H1 (cell line): ENCODE results near the gene PRSS21. TPM values are rescaled to one million over a fixed set of nuclear protein-coding genes. Genes with fewer than 3 reads are reported as not detected.

ENCODE experiments used
- CTCF ChIA-PET: fragments of 300-600 bp; sonication (Branson Sonifier 250); formaldehyde crosslinking; loops from one replicate; lab custom pipeline; 2021; ENCODE audit not compliant: partially characterized antibody; lab: Charles Lee
- POLR2A ChIA-PET: fragments of 300-600 bp; sonication (Branson Sonifier 250); formaldehyde crosslinking; loops from one replicate; lab custom pipeline; 2021; ENCODE audit warnings: inconsistent platforms; ENCODE audit not compliant: partially characterized antibody; lab: Charles Lee
- DNase-seq, 2 experiments: peaks; one replicate each; pipeline versions ENCODE4 v3.0.0 to v3.0.0-alpha.2; 2010 to 2022; ENCODE audit warnings: low spot score in 2 of 2, low read depth in 1 of 2, mixed read lengths in 1 of 2
- FAIRE-seq: peaks from 2 replicates; lab custom pipeline; 2011; peaks lifted over from hg19 to GRCh38; lab: Jason Lieb, UNC
- H2AFZ ChIP-seq: 2 replicates; pipeline ENCODE4 v1.8.1; 2012; ENCODE audit warnings: low read length, inconsistent platforms
- H2AK5ac ChIP-seq: 2 replicates; pipeline ENCODE4 v1.6.1; 2013; ENCODE audit warnings: low read depth, low read length
- H2BK120ac ChIP-seq: replicated peaks from 2 replicates; pipeline ENCODE3; 2013; ENCODE audit warnings: low read depth, low read length, inconsistent platforms
- H2BK12ac ChIP-seq: 2 replicates; pipeline ENCODE4 v1.6.1; 2013; ENCODE audit warnings: low read depth, low read length
- H2BK15ac ChIP-seq: 2 replicates; pipeline ENCODE4 v1.6.1; 2013; ENCODE audit warnings: low read length
- H2BK20ac ChIP-seq: 2 replicates; pipeline ENCODE4 v1.6.1; 2013; ENCODE audit warnings: low read length
- H2BK5ac ChIP-seq: 2 replicates; pipeline ENCODE4 v1.6.1; 2013; ENCODE audit warnings: low read depth, low read length
- H3K14ac ChIP-seq: 2 replicates; pipeline ENCODE4 v1.6.1; 2013; ENCODE audit warnings: inconsistent platforms; ENCODE audit not compliant: insufficient read length
- H3K18ac ChIP-seq: 2 replicates; pipeline ENCODE4 v1.6.1; 2013; ENCODE audit warnings: low read length; ENCODE audit errors: extremely low read depth
- H3K23ac ChIP-seq: 2 replicates; pipeline ENCODE4 v1.6.1; 2013; ENCODE audit warnings: inconsistent platforms; ENCODE audit not compliant: insufficient read length
- H3K23me2 ChIP-seq: 2 replicates; pipeline ENCODE4 v1.6.1; 2013; ENCODE audit warnings: low read depth, low read length
- H3K27ac ChIP-seq: 2 replicates; pipeline ENCODE4 v1.6.1; 2011; ENCODE audit warnings: low read depth, low read length, inconsistent platforms
- H3K27me3 ChIP-seq, 4 experiments: replicated peaks in 1 of 4; 1 replicate in 1 of 4; 2 replicates in 3 of 4; pipeline versions ENCODE4 v1.6.1 to v1.8.1; 2011 to 2013; ENCODE audit warnings: low read length in 3 of 4, mild to moderate bottlenecking in 3 of 4, inconsistent platforms in 2 of 4, mixed read lengths in 2 of 4, moderate library complexity in 1 of 4; ENCODE audit not compliant: control insufficient read depth in 3 of 4, insufficient read depth in 3 of 4; ENCODE audit errors: extremely low read depth in 1 of 4
- H3K36me3 ChIP-seq, 4 experiments: 2 replicates each; pipeline versions ENCODE4 v1.6.1 to v1.8.1; 2011 to 2013; ENCODE audit warnings: mild to moderate bottlenecking in 4 of 4, low read length in 3 of 4, moderate library complexity in 2 of 4, control low read depth in 1 of 4, inconsistent platforms in 1 of 4; ENCODE audit not compliant: insufficient read depth in 4 of 4, control insufficient read depth in 2 of 4
- H3K4ac ChIP-seq: replicated peaks from 2 replicates; pipeline ENCODE3; 2013; ENCODE audit warnings: low read length, low read depth, mixed read lengths, inconsistent platforms; ENCODE audit not compliant: insufficient read length
- H3K4me1 ChIP-seq, 4 experiments: replicated peaks in 1 of 4; 1 replicate in 1 of 4; 2 replicates in 3 of 4; pipeline versions ENCODE4 v1.6.1 to v1.8.1; 2011 to 2013; ENCODE audit warnings: low read length in 3 of 4, inconsistent platforms in 2 of 4, mixed read lengths in 1 of 4; ENCODE audit not compliant: insufficient read depth in 4 of 4, control insufficient read depth in 3 of 4
- H3K4me2 ChIP-seq, 2 experiments: 2 replicates each; pipeline versions ENCODE4 v1.6.1 to v1.8.1; 2011 to 2013; ENCODE audit warnings: low read depth in 2 of 2, low read length in 2 of 2, control low read depth in 1 of 2, inconsistent platforms in 1 of 2, mild to moderate bottlenecking in 1 of 2; ENCODE audit not compliant: insufficient read depth in 1 of 2
- H3K4me3 ChIP-seq, 4 experiments: fragments of 200-600, 300-600 bp in 1 of 4; sonication (generic), shearing (Covaris generic), sonication (Bioruptor Twin) in 1 of 4; 2 replicates each; pipeline versions ENCODE4 v1.5.1 to v1.8.1; 2011 to 2016; ENCODE audit warnings: low read length in 4 of 4, low read depth in 3 of 4, control low read depth in 2 of 4, inconsistent platforms in 2 of 4, mild to moderate bottlenecking in 2 of 4, mixed read lengths in 1 of 4, moderate library complexity in 1 of 4; ENCODE audit not compliant: insufficient read depth in 2 of 4; ENCODE audit errors: extremely low read depth in 1 of 4
- H3K56ac ChIP-seq: replicated peaks from 2 replicates; pipeline ENCODE3; 2013; ENCODE audit warnings: low read depth, mild to moderate bottlenecking, mixed read lengths, low read length, inconsistent platforms; ENCODE audit not compliant: insufficient read length
- H3K79me1 ChIP-seq: 2 replicates; pipeline ENCODE4 v1.6.1; 2013; ENCODE audit warnings: low read depth, low read length, control low read depth
- H3K79me2 ChIP-seq, 2 experiments: 2 replicates each; pipeline versions ENCODE4 v1.6.1 to v1.8.1; 2012 to 2013; ENCODE audit warnings: low read length in 2 of 2, mild to moderate bottlenecking in 2 of 2, inconsistent platforms in 1 of 2; ENCODE audit not compliant: insufficient read depth in 2 of 2, control insufficient read depth in 1 of 2
- H3K9ac ChIP-seq, 4 experiments: replicated peaks in 1 of 4; 1 replicate in 1 of 4; 2 replicates in 3 of 4; pipeline versions ENCODE4 v1.6.1 to v1.8.1; 2011 to 2013; ENCODE audit warnings: low read depth in 3 of 4, low read length in 3 of 4, control low read depth in 2 of 4, mild to moderate bottlenecking in 2 of 4, moderate library complexity in 2 of 4, inconsistent platforms in 1 of 4; ENCODE audit errors: extremely low read depth in 1 of 4
- H3K9me3 ChIP-seq, 2 experiments: 2 replicates each; pipeline versions ENCODE4 v1.6.1 to v1.8.1; 2012 to 2013; ENCODE audit warnings: mild to moderate bottlenecking in 2 of 2, moderate library complexity in 2 of 2, control low read depth in 1 of 2, inconsistent platforms in 1 of 2, low read depth in 1 of 2, low read length in 1 of 2, mixed read lengths in 1 of 2; ENCODE audit not compliant: insufficient read depth in 2 of 2
- H4K20me1 ChIP-seq, 2 experiments: replicated peaks in 1 of 2; 2 replicates each; pipeline versions ENCODE3 to v1.8.1; 2011 to 2013; ENCODE audit warnings: inconsistent platforms in 2 of 2, low read length in 2 of 2, mild to moderate bottlenecking in 1 of 2; ENCODE audit not compliant: insufficient read depth in 2 of 2, control insufficient read depth in 1 of 2
- H4K5ac ChIP-seq: 2 replicates; pipeline ENCODE4 v1.6.1; 2013; ENCODE audit warnings: low read length, low read depth, mixed read lengths, inconsistent platforms; ENCODE audit not compliant: insufficient read length
- H4K8ac ChIP-seq: 2 replicates; pipeline ENCODE4 v1.8.0; 2013; ENCODE audit warnings: mild to moderate bottlenecking, moderate library complexity, low read length, inconsistent platforms; ENCODE audit not compliant: insufficient read depth; ENCODE audit errors: extremely low read depth
- H4K91ac ChIP-seq: replicated peaks from 2 replicates; pipeline ENCODE3; 2013; ENCODE audit warnings: low read length, mixed read lengths, inconsistent platforms; ENCODE audit not compliant: insufficient read length
- BRCA1 ChIP-seq: IDR thresholded peaks from 2 replicates; pipeline ENCODE4 v1.6.1; 2012; ENCODE audit warnings: low read depth, low read length, improper control_type of control experiment
- CHD2 ChIP-seq: IDR thresholded peaks from 2 replicates; pipeline ENCODE4 v1.6.1; 2012; ENCODE audit warnings: low read length, improper control_type of control experiment
- CREB1 ChIP-seq: IDR thresholded peaks from 2 replicates; pipeline ENCODE4 v1.6.1; 2012; ENCODE audit warnings: inconsistent platforms
- FOSL1 ChIP-seq: IDR thresholded peaks from 2 replicates; pipeline ENCODE4 v1.6.1; 2011; ENCODE audit warnings: mild to moderate bottlenecking, low read depth, low read length, moderate library complexity; ENCODE audit not compliant: insufficient read depth
- GABPA ChIP-seq: IDR thresholded peaks from 2 replicates; pipeline ENCODE4 v1.6.1; 2011; ENCODE audit warnings: mild to moderate bottlenecking, low read length, moderate library complexity, borderline replicate concordance; ENCODE audit not compliant: insufficient read depth
- HDAC2 ChIP-seq, 2 experiments: fragments of 300-600 bp in 1 of 2; sonication (generic) in 1 of 2; IDR thresholded peaks; 2 replicates each; pipeline ENCODE4 v1.6.1; 2011 to 2012; ENCODE audit warnings: low read depth in 2 of 2, low read length in 2 of 2, mild to moderate bottlenecking in 2 of 2, moderate library complexity in 2 of 2, borderline replicate concordance in 1 of 2, inconsistent platforms in 1 of 2
- KDM1A ChIP-seq: fragments of 200-600, 300-600 bp; sonication (generic); IDR thresholded peaks from 2 replicates; pipeline ENCODE4 v1.7.1; 2016; ENCODE audit warnings: mild to moderate bottlenecking, low read length, borderline replicate concordance
- NRF1 ChIP-seq: IDR thresholded peaks from 2 replicates; pipeline ENCODE4 v1.6.1; 2011; ENCODE audit warnings: mild to moderate bottlenecking, low read depth, low read length, improper control_type of control experiment
- RXRA ChIP-seq: IDR thresholded peaks from 2 replicates; pipeline ENCODE4 v1.6.1; 2011; ENCODE audit warnings: low read depth, mild to moderate bottlenecking, low read length, moderate library complexity; ENCODE audit not compliant: insufficient read depth
- SRF ChIP-seq: IDR thresholded peaks from 2 replicates; pipeline ENCODE4 v1.6.1; 2011; ENCODE audit warnings: mild to moderate bottlenecking, low read depth, low read length, moderate library complexity
- USF2 ChIP-seq: IDR thresholded peaks from 2 replicates; pipeline ENCODE4 v1.6.1; 2011; ENCODE audit warnings: low read length, improper control_type of control experiment
- WGBS, 2 experiments: shearing (Covaris generic) in 1 of 2; methylation state at CpG; one replicate each; pipeline versions ENCODE4 v1.1.6 to v1.1.7; 2013 to 2015; ENCODE audit warnings: low lambda C conversion rate in 2 of 2, mixed read lengths in 2 of 2, inconsistent platforms in 1 of 2, low coverage in 1 of 2, missing lambda C conversion rate in 1 of 2; ENCODE audit not compliant: insufficient replicate concordance in 2 of 2, insufficient coverage in 1 of 2, insufficient read length in 1 of 2; ENCODE audit errors: extremely low coverage in 1 of 2, missing lambda C conversion rate in 1 of 2; 5-methylcytosine and 5-hydroxymethylcytosine counted together
- polyA plus RNA-seq, 7 experiments: library from polyadenylated mRNA; depleted of rRNA in 3 of 7; stranded (reverse) in 5 of 7; unstranded in 2 of 7; fragments of >200 nt in 5 of 7; fragments of 200-250 nt in 2 of 7; gene quantifications; 1 replicate in 5 of 7; 2 replicates in 1 of 7; 4 replicates in 1 of 7; pipeline versions ENCODE4 v1.2.1 to v1.2.3, GENCODE V29; 2011 to 2013; ENCODE audit warnings: missing spikeins in 2 of 7, mixed read lengths in 2 of 7
- total RNA-seq: library from RNA; stranded (reverse); fragmentation: NEBNext Ultra II Directional; extraction: Animal tissue kit (Norgen Biotek cat#: 25700); gene quantifications from 2 replicates; pipeline ENCODE4 v1.2.1, GENCODE V29; 2021

PRSS21 gene
- total and polyA plus RNA-seq, 2 of the 8 experiments (the other 6 are each of a cell fraction or from before 2014, with no cell fraction given) = 0.76 to 1.0 TPM

- peaks cover 0 to 3% (median 0%) of the 10 kb centered on the region in 4 experiments; a peak in 2 of 7 replicates for H3K27me3 ChIP-seq
- 93% methylated on average over 14 of the region's 15 CpGs; no CpG with 5 or more reads in 1 of the 2 experiments for WGBS, 2 experiments
- CTCF ChIA-PET = no interaction called here
- no peak for TF ChIP-seq KDM1A
- no peak for TF ChIP-seq NRF1
- TF ChIP-seq BRCA1 = no peak
- no peak for TF ChIP-seq CREB1
- TF ChIP-seq RXRA = no peak
- TF ChIP-seq GABPA = no peak
- no peak for TF ChIP-seq HDAC2 (IDR thresholded peaks at IDR 0.05; ENCODE audit: borderline replicate concordance in 1 of 2, low read depth in 2 of 2, low read length in 2 of 2)
- no peak for TF ChIP-seq CHD2
- TF ChIP-seq SRF = no peak
- no peak for TF ChIP-seq USF2
- TF ChIP-seq FOSL1 = no peak
These were observed 30.8 kb upstream of the PRSS21 start for GRCh38 chr16:2786061-2786825.

More at GRCh38 chr16:2786061-2786825, 30.8 kb upstream of the PRSS21 start:
- no peak overlapping the region for H4K5ac ChIP-seq
- no peak overlapping the region for H3K4me3 ChIP-seq
- no peak overlapping the region for H4K91ac ChIP-seq
- DNase-seq = no peak
- H2BK15ac ChIP-seq = peak overlapping the region; percentile 92; the same call in 1 of the 2 replicates
- no peak overlapping the region for H3K14ac ChIP-seq
- H3K79me2 ChIP-seq = no peaks in the 10 kb centered on the region
- no peaks in the 10 kb centered on the region for H3K9me3 ChIP-seq
- H2AFZ ChIP-seq = 0 out of 2 replicates have a peak overlapping the region, but pooled peaks have one; percentile 31
- no peak for FAIRE-seq
- H2BK20ac ChIP-seq = no peak overlapping the region
- H2BK120ac ChIP-seq = no peak overlapping the region
- no peak overlapping the region for H3K18ac ChIP-seq
- no peaks in the 10 kb centered on the region for H4K20me1 ChIP-seq
- no peak overlapping the region for H2BK5ac ChIP-seq
- POLR2A ChIA-PET = interaction anchor here (1.4 to 1.8 kb wide), 3 partner anchors 9 to 33 kb away, joined by 5 to 6 read pairs (median 5); partner anchors contain the start of genes ELOB and SRRM2
- H2AK5ac ChIP-seq = peak overlapping the region; percentile 75; the same call in 1 of the 2 replicates
- no peaks in the 10 kb centered on the region for H3K36me3 ChIP-seq
- H3K4me2 ChIP-seq = no peak overlapping the region; a peak in 1 of 4 replicates
- H3K4me1 ChIP-seq = peaks cover 0 to 3% (median 2%) of the 10 kb centered on the region in 4 experiments; a peak in 1 of 7 replicates
- H2BK12ac ChIP-seq = peak overlapping the region; percentile 80; the same call in 1 of the 2 replicates
- no peak overlapping the region for H3K23ac ChIP-seq
- no peaks in the 10 kb centered on the region; the same call in 1 of the 2 replicates for H3K23me2 ChIP-seq
- H3K56ac ChIP-seq = no peak overlapping the region
- H3K79me1 ChIP-seq = no peaks in the 10 kb centered on the region; the same call in 1 of the 2 replicates
- H3K9ac ChIP-seq = no peak overlapping the region
- H3K4ac ChIP-seq = no peak overlapping the region
- H3K27ac ChIP-seq = no peak overlapping the region
- peak overlapping the region; percentile 14 for H4K8ac ChIP-seq
